ENCODE results near the gene TMSB4X. TPM values are rescaled to one million over a fixed set of nuclear protein-coding genes. Genes with fewer than 3 reads are reported as not detected.

Gene TMSB4X
- total RNA-seq = 100 to 1,000 TPM; 106 to 277 TPM

DNA sequence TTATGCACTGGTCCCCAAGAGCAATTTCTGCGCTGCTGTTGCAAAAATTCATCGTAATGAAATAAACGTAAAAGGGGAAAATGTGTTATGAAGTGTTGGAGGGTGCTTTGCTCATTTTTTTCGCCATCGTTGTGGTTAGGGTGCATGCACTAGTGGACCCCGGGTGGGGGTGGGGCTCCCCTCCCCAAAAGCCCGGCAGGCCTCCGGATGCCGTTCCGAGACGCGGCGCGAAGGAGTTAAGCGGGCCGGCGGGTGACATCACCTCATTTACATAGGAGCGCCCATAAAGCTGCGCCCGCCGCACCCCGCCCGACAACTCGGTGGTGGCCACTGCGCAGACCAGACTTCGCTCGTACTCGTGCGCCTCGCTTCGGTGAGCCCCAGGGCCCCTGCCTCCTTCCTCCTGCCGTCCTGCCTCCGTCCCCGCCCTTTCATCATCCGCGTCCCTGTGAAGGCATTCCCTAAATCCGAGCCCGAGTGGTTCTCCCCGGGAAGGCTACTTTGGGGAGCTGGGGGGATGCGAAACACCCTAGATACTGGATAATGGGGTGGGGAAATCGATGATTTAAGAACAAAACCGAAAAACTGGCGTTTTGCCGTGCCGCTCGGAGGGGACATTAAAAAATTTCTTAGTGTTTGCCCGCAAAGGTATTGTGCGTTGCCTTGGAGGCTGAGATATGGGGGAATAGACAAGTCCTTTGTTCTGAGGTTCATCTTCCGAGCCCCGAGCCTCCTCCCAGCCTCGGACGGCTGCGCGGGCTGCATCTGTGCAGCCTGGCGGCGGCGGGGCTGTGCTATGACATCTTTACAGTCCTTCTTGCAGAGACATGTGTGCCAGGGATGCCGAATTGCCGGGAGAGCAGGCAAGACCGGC, at the start of gene TMSB4X:
TSS of gene TMSB4X (plus strand) at position 315 of the 874 bp plus-strand sequence.

Other genes starting within 250 kb of the TMSB4X start
- 10 to 100 TPM; 50.9 to 70.3 TPM for gene PRPS2, start 183.7 kb upstream of the TMSB4X start, total RNA-seq
- not detected for gene TLR7, start 108.0 kb upstream of the TMSB4X start, total RNA-seq
- not detected for gene TLR8, start 68.5 kb upstream of the TMSB4X start, total RNA-seq
- not detected for gene FAM9C, start 69.5 kb downstream of the TMSB4X start, total RNA-seq